ENCODE measurements around the gene XKR7.

XKR7 gene

GRCh38 chr20:31979713-31980426 is 11.9 kb downstream of the XKR7 start:
- DNase-seq (ENCODE audit: low read depth): no peak

GRCh38 chr20:31981784-31982183 is 13.8 kb downstream of the XKR7 start:
- no peak for DNase-seq (ENCODE audit: low read depth)

- DNase-seq (ENCODE audit: low read depth): no peak
Observed at GRCh38 chr20:31984981-31985471, 17.1 kb downstream of the XKR7 start.

- no peak for DNase-seq (ENCODE audit: low read depth)
Observed at GRCh38 chr20:31987744-31988143, 19.8 kb downstream of the XKR7 start.

- no peak for DNase-seq (ENCODE audit: low read depth)
Observed at GRCh38 chr20:31988430-31989015, 20.6 kb downstream of the XKR7 start.

- no peak for DNase-seq (ENCODE audit: low read depth)
Observed at GRCh38 chr20:31989030-31989645, 21.2 kb downstream of the XKR7 start.

GRCh38 chr20:31990641-31991338 is 22.8 kb downstream of the XKR7 start:
- no peak for DNase-seq (ENCODE audit: low read depth)

- no peak for DNase-seq (ENCODE audit: low read depth)
Observed at GRCh38 chr20:31991339-31991705, 23.4 kb downstream of the XKR7 start.

GRCh38 chr20:31992086-31992485 is 24.1 kb downstream of the XKR7 start:
- DNase-seq (ENCODE audit: low read depth): no peak

GRCh38 chr20:31996996-31997395 is 29.0 kb downstream of the XKR7 start:
- no peak for DNase-seq (ENCODE audit: low read depth)

GRCh38 chr20:31998246-31998645 is 30.3 kb downstream of the XKR7 start:
- DNase-seq (ENCODE audit: low read depth): no peak

GRCh38 chr20:32003325-32003724 is 35.4 kb downstream of the XKR7 start:
- no peak for DNase-seq (ENCODE audit: low read depth)

GRCh38 chr20:32004963-32005362 is 37.0 kb downstream of the XKR7 start:
- DNase-seq (ENCODE audit: low read depth): no peak

GRCh38 chr20:32006053-32006452 is 38.1 kb downstream of the XKR7 start:
- DNase-seq (ENCODE audit: low read depth): no peak

- DNase-seq (ENCODE audit: low read depth): no peak
Observed at GRCh38 chr20:32006841-32007786, 39.2 kb downstream of the XKR7 start.

- no peak for DNase-seq (ENCODE audit: low read depth)
Observed at GRCh38 chr20:32007787-32008616, 40.1 kb downstream of the XKR7 start.

GRCh38 chr20:32009564-32009963 is 41.6 kb downstream of the XKR7 start:
- DNase-seq (ENCODE audit: low read depth): no peak

- DNase-seq (ENCODE audit: low read depth): no peak
Observed at GRCh38 chr20:32010101-32010500, 42.1 kb downstream of the XKR7 start, which contains the start of gene CCM2L. CCM2L (plus strand) TSS chr20:32010438; CDS start chr20:32010455, 17 bp downstream.

GRCh38 chr20:32010666-32011065 is 42.7 kb downstream of the XKR7 start:
- no peak for DNase-seq (ENCODE audit: low read depth)

GRCh38 chr20:32012159-32012688 is 44.3 kb downstream of the XKR7 start:
- no peak for DNase-seq (ENCODE audit: low read depth)
